H1 (cell line): ENCODE measurements around the gene SRSF12. TPM values are rescaled to one million over a fixed set of nuclear protein-coding genes. Genes with fewer than 3 reads are reported as not detected.

ENCODE experiments used
- CTCF ChIA-PET: fragments of 300-600 bp; sonication (Branson Sonifier 250); formaldehyde crosslinking; loops from one replicate; lab custom pipeline; 2021; ENCODE audit not compliant: partially characterized antibody; lab: Charles Lee
- POLR2A ChIA-PET: fragments of 300-600 bp; sonication (Branson Sonifier 250); formaldehyde crosslinking; loops from one replicate; lab custom pipeline; 2021; ENCODE audit warnings: inconsistent platforms; ENCODE audit not compliant: partially characterized antibody; lab: Charles Lee
- DNase-seq, 2 experiments: peaks; one replicate each; pipeline versions ENCODE4 v3.0.0 to v3.0.0-alpha.2; 2010 to 2022; ENCODE audit warnings: low spot score in 2 of 2, low read depth in 1 of 2, mixed read lengths in 1 of 2
- FAIRE-seq: peaks from 2 replicates; lab custom pipeline; 2011; peaks lifted over from hg19 to GRCh38; lab: Jason Lieb, UNC
- H2AFZ ChIP-seq: 2 replicates; pipeline ENCODE4 v1.8.1; 2012; ENCODE audit warnings: low read length, inconsistent platforms
- H2AK5ac ChIP-seq: 2 replicates; pipeline ENCODE4 v1.6.1; 2013; ENCODE audit warnings: low read depth, low read length
- H2BK120ac ChIP-seq: replicated peaks from 2 replicates; pipeline ENCODE3; 2013; ENCODE audit warnings: low read depth, low read length, inconsistent platforms
- H2BK12ac ChIP-seq: 2 replicates; pipeline ENCODE4 v1.6.1; 2013; ENCODE audit warnings: low read depth, low read length
- H2BK15ac ChIP-seq: 2 replicates; pipeline ENCODE4 v1.6.1; 2013; ENCODE audit warnings: low read length
- H2BK20ac ChIP-seq: 2 replicates; pipeline ENCODE4 v1.6.1; 2013; ENCODE audit warnings: low read length
- H2BK5ac ChIP-seq: 2 replicates; pipeline ENCODE4 v1.6.1; 2013; ENCODE audit warnings: low read depth, low read length
- H3K14ac ChIP-seq: 2 replicates; pipeline ENCODE4 v1.6.1; 2013; ENCODE audit warnings: inconsistent platforms; ENCODE audit not compliant: insufficient read length
- H3K18ac ChIP-seq: 2 replicates; pipeline ENCODE4 v1.6.1; 2013; ENCODE audit warnings: low read length; ENCODE audit errors: extremely low read depth
- H3K23ac ChIP-seq: 2 replicates; pipeline ENCODE4 v1.6.1; 2013; ENCODE audit warnings: inconsistent platforms; ENCODE audit not compliant: insufficient read length
- H3K23me2 ChIP-seq: 2 replicates; pipeline ENCODE4 v1.6.1; 2013; ENCODE audit warnings: low read depth, low read length
- H3K27ac ChIP-seq: 2 replicates; pipeline ENCODE4 v1.6.1; 2011; ENCODE audit warnings: low read depth, low read length, inconsistent platforms
- H3K27me3 ChIP-seq, 4 experiments: replicated peaks in 1 of 4; 1 replicate in 1 of 4; 2 replicates in 3 of 4; pipeline versions ENCODE4 v1.6.1 to v1.8.1; 2011 to 2013; ENCODE audit warnings: low read length in 3 of 4, mild to moderate bottlenecking in 3 of 4, inconsistent platforms in 2 of 4, mixed read lengths in 2 of 4, moderate library complexity in 1 of 4; ENCODE audit not compliant: control insufficient read depth in 3 of 4, insufficient read depth in 3 of 4; ENCODE audit errors: extremely low read depth in 1 of 4
- H3K36me3 ChIP-seq, 4 experiments: 2 replicates each; pipeline versions ENCODE4 v1.6.1 to v1.8.1; 2011 to 2013; ENCODE audit warnings: mild to moderate bottlenecking in 4 of 4, low read length in 3 of 4, moderate library complexity in 2 of 4, control low read depth in 1 of 4, inconsistent platforms in 1 of 4; ENCODE audit not compliant: insufficient read depth in 4 of 4, control insufficient read depth in 2 of 4
- H3K4ac ChIP-seq: replicated peaks from 2 replicates; pipeline ENCODE3; 2013; ENCODE audit warnings: low read length, low read depth, mixed read lengths, inconsistent platforms; ENCODE audit not compliant: insufficient read length
- H3K4me1 ChIP-seq, 4 experiments: replicated peaks in 1 of 4; 1 replicate in 1 of 4; 2 replicates in 3 of 4; pipeline versions ENCODE4 v1.6.1 to v1.8.1; 2011 to 2013; ENCODE audit warnings: low read length in 3 of 4, inconsistent platforms in 2 of 4, mixed read lengths in 1 of 4; ENCODE audit not compliant: insufficient read depth in 4 of 4, control insufficient read depth in 3 of 4
- H3K4me2 ChIP-seq, 2 experiments: 2 replicates each; pipeline versions ENCODE4 v1.6.1 to v1.8.1; 2011 to 2013; ENCODE audit warnings: low read depth in 2 of 2, low read length in 2 of 2, control low read depth in 1 of 2, inconsistent platforms in 1 of 2, mild to moderate bottlenecking in 1 of 2; ENCODE audit not compliant: insufficient read depth in 1 of 2
- H3K4me3 ChIP-seq, 4 experiments: fragments of 200-600, 300-600 bp in 1 of 4; sonication (generic), shearing (Covaris generic), sonication (Bioruptor Twin) in 1 of 4; 2 replicates each; pipeline versions ENCODE4 v1.5.1 to v1.8.1; 2011 to 2016; ENCODE audit warnings: low read length in 4 of 4, low read depth in 3 of 4, control low read depth in 2 of 4, inconsistent platforms in 2 of 4, mild to moderate bottlenecking in 2 of 4, mixed read lengths in 1 of 4, moderate library complexity in 1 of 4; ENCODE audit not compliant: insufficient read depth in 2 of 4; ENCODE audit errors: extremely low read depth in 1 of 4
- H3K56ac ChIP-seq: replicated peaks from 2 replicates; pipeline ENCODE3; 2013; ENCODE audit warnings: low read depth, mild to moderate bottlenecking, mixed read lengths, low read length, inconsistent platforms; ENCODE audit not compliant: insufficient read length
- H3K79me1 ChIP-seq: 2 replicates; pipeline ENCODE4 v1.6.1; 2013; ENCODE audit warnings: low read depth, low read length, control low read depth
- H3K79me2 ChIP-seq, 2 experiments: 2 replicates each; pipeline versions ENCODE4 v1.6.1 to v1.8.1; 2012 to 2013; ENCODE audit warnings: low read length in 2 of 2, mild to moderate bottlenecking in 2 of 2, inconsistent platforms in 1 of 2; ENCODE audit not compliant: insufficient read depth in 2 of 2, control insufficient read depth in 1 of 2
- H3K9ac ChIP-seq, 4 experiments: replicated peaks in 1 of 4; 1 replicate in 1 of 4; 2 replicates in 3 of 4; pipeline versions ENCODE4 v1.6.1 to v1.8.1; 2011 to 2013; ENCODE audit warnings: low read depth in 3 of 4, low read length in 3 of 4, control low read depth in 2 of 4, mild to moderate bottlenecking in 2 of 4, moderate library complexity in 2 of 4, inconsistent platforms in 1 of 4; ENCODE audit errors: extremely low read depth in 1 of 4
- H3K9me3 ChIP-seq, 2 experiments: 2 replicates each; pipeline versions ENCODE4 v1.6.1 to v1.8.1; 2012 to 2013; ENCODE audit warnings: mild to moderate bottlenecking in 2 of 2, moderate library complexity in 2 of 2, control low read depth in 1 of 2, inconsistent platforms in 1 of 2, low read depth in 1 of 2, low read length in 1 of 2, mixed read lengths in 1 of 2; ENCODE audit not compliant: insufficient read depth in 2 of 2
- H4K20me1 ChIP-seq, 2 experiments: replicated peaks in 1 of 2; 2 replicates each; pipeline versions ENCODE3 to v1.8.1; 2011 to 2013; ENCODE audit warnings: inconsistent platforms in 2 of 2, low read length in 2 of 2, mild to moderate bottlenecking in 1 of 2; ENCODE audit not compliant: insufficient read depth in 2 of 2, control insufficient read depth in 1 of 2
- H4K5ac ChIP-seq: 2 replicates; pipeline ENCODE4 v1.6.1; 2013; ENCODE audit warnings: low read length, low read depth, mixed read lengths, inconsistent platforms; ENCODE audit not compliant: insufficient read length
- H4K8ac ChIP-seq: 2 replicates; pipeline ENCODE4 v1.8.0; 2013; ENCODE audit warnings: mild to moderate bottlenecking, moderate library complexity, low read length, inconsistent platforms; ENCODE audit not compliant: insufficient read depth; ENCODE audit errors: extremely low read depth
- H4K91ac ChIP-seq: replicated peaks from 2 replicates; pipeline ENCODE3; 2013; ENCODE audit warnings: low read length, mixed read lengths, inconsistent platforms; ENCODE audit not compliant: insufficient read length
- BCL11A ChIP-seq, 2 experiments: IDR thresholded peaks; one replicate each; pipeline ENCODE4 v1.6.1; 2011; ENCODE audit warnings: low read depth in 2 of 2, low read length in 2 of 2, mild to moderate bottlenecking in 2 of 2
- GABPA ChIP-seq: IDR thresholded peaks from 2 replicates; pipeline ENCODE4 v1.6.1; 2011; ENCODE audit warnings: mild to moderate bottlenecking, low read length, moderate library complexity, borderline replicate concordance; ENCODE audit not compliant: insufficient read depth
- POLR2AphosphoS5 ChIP-seq: IDR thresholded peaks from 2 replicates; pipeline ENCODE4 v1.6.1; 2011; ENCODE audit warnings: low read depth, low read length
- SP1 ChIP-seq: IDR thresholded peaks from 2 replicates; pipeline ENCODE4 v1.6.1; 2011; ENCODE audit warnings: low read depth, low read length
- WGBS, 2 experiments: shearing (Covaris generic) in 1 of 2; methylation state at CpG; one replicate each; pipeline versions ENCODE4 v1.1.6 to v1.1.7; 2013 to 2015; ENCODE audit warnings: low lambda C conversion rate in 2 of 2, mixed read lengths in 2 of 2, inconsistent platforms in 1 of 2, low coverage in 1 of 2, missing lambda C conversion rate in 1 of 2; ENCODE audit not compliant: insufficient replicate concordance in 2 of 2, insufficient coverage in 1 of 2, insufficient read length in 1 of 2; ENCODE audit errors: extremely low coverage in 1 of 2, missing lambda C conversion rate in 1 of 2; 5-methylcytosine and 5-hydroxymethylcytosine counted together
- polyA plus RNA-seq, 7 experiments: library from polyadenylated mRNA; depleted of rRNA in 3 of 7; stranded (reverse) in 5 of 7; unstranded in 2 of 7; fragments of >200 nt in 5 of 7; fragments of 200-250 nt in 2 of 7; gene quantifications; 1 replicate in 5 of 7; 2 replicates in 1 of 7; 4 replicates in 1 of 7; pipeline versions ENCODE4 v1.2.1 to v1.2.3, GENCODE V29; 2011 to 2013; ENCODE audit warnings: missing spikeins in 2 of 7, mixed read lengths in 2 of 7
- total RNA-seq: library from RNA; stranded (reverse); fragmentation: NEBNext Ultra II Directional; extraction: Animal tissue kit (Norgen Biotek cat#: 25700); gene quantifications from 2 replicates; pipeline ENCODE4 v1.2.1, GENCODE V29; 2021

SRSF12 gene
- total and polyA plus RNA-seq, 2 of the 8 experiments (the other 6 are each of a cell fraction or from before 2014, with no cell fraction given): 2.6 to 4.2 TPM

DNA sequence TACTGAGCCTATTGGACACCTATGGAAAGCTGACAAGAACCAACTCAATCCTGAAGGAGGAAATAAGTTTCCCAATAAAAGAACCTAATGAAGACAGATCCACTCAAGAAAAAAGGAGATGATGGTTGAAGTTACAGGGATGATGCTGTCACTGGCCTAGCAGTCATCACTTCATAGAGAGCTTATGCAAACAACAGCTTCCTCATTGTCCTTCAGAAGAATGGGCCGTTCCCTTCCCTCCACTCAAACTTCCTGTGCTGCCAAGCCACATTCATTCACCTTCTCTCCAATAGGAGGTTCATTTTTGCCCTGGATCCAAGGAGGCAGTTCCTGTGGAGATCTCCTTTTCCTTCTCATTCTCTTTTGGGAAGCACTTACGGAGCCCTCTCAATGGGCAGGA is 14.2 kb upstream of the SRSF12 start:
- DNase-seq: no peak
- H3K79me1 ChIP-seq: no peaks in the 10 kb centered on the region
- no peak overlapping the region for H4K8ac ChIP-seq
- no peak overlapping the region for H3K27ac ChIP-seq
- no peaks in the 10 kb centered on the region for H3K36me3 ChIP-seq
- H4K5ac ChIP-seq: no peak overlapping the region
- no peak overlapping the region for H2BK20ac ChIP-seq
- no peaks in the 10 kb centered on the region for H4K20me1 ChIP-seq
- H4K91ac ChIP-seq: no peak overlapping the region
- no peak overlapping the region for H2AK5ac ChIP-seq
- ChIA-PET CTCF (interaction anchor here (0.9 kb wide), 1 partner anchor 9 kb away, joined by 3 read pairs; no protein-coding TSS in a partner anchor), POLR2A (interaction anchor here (1.6 kb wide), 1 partner anchor 15 kb away, joined by 5 read pairs; the partner anchor contains the start of gene SRSF12)
- no peaks in the 10 kb centered on the region for H3K23me2 ChIP-seq
- 91% methylated on average over 2 of the region's 2 CpGs; no CpG with 5 or more reads in 1 of the 2 experiments for WGBS, 2 experiments
- no peak overlapping the region for H2BK15ac ChIP-seq
- no peak overlapping the region for H3K56ac ChIP-seq
- H3K14ac ChIP-seq: no peak overlapping the region
- H2BK120ac ChIP-seq: no peak overlapping the region
- TF ChIP-seq POLR2AphosphoS5 (no peak), SP1 (no peak), GABPA (no peak), BCL11A (IDR thresholded peaks at IDR 0.05; ENCODE audit: low read depth in 2 of 2, low read length in 2 of 2) (no peak)
- no peak overlapping the region for H3K4ac ChIP-seq
- H2BK12ac ChIP-seq: no peak overlapping the region
- H3K9me3 ChIP-seq: peaks cover 0 to 2% of the 10 kb centered on the region in 2 experiments; a peak in 1 of 4 replicates
- H3K18ac ChIP-seq: no peak overlapping the region
- peaks cover 3 to 27% (median 14%) of the 10 kb centered on the region in 4 experiments; a peak in 6 of 7 replicates for H3K27me3 ChIP-seq
- H3K4me2 ChIP-seq: no peak overlapping the region
- H2BK5ac ChIP-seq: no peak overlapping the region
- no peak overlapping the region for H3K23ac ChIP-seq
- H2AFZ ChIP-seq: no peak overlapping the region
- no peaks in the 10 kb centered on the region for H3K79me2 ChIP-seq
- no peak overlapping the region for H3K9ac ChIP-seq
- no peak overlapping the region for H3K4me3 ChIP-seq
- FAIRE-seq: no peak
- peaks cover 0 to 3% (median 0%) of the 10 kb centered on the region in 4 experiments; a peak in 1 of 7 replicates for H3K4me1 ChIP-seq
